GM15510 (cell line): ENCODE data around the gene MSGN1.

Experiments used
- POLR2A ChIP-seq: IDR thresholded peaks from 3 replicates; pipeline ENCODE4 v1.6.1; 2011; ENCODE audit warnings: borderline replicate concordance; ENCODE audit not compliant: insufficient read length; ENCODE audit errors: extremely low read depth

MSGN1 gene

GRCh38 chr2:17858064-17858463 is 41.8 kb downstream of the MSGN1 start:
- TF ChIP-seq POLR2A: no peak

GRCh38 chr2:17863539-17863938 is 47.3 kb downstream of the MSGN1 start:
- TF ChIP-seq POLR2A: no peak

GRCh38 chr2:17864676-17865075 is 48.4 kb downstream of the MSGN1 start:
- no peak for TF ChIP-seq POLR2A

- TF ChIP-seq POLR2A: no peak
Measured at GRCh38 chr2:17867133-17867532, 50.9 kb downstream of the MSGN1 start.
